Tongue (tissue), 2 donors: ENCODE measurements around the gene RPGRIP1. TPM values are rescaled to one million over a fixed set of nuclear protein-coding genes. Genes with fewer than 3 reads are reported as not detected.
"Not testable (repeated sequence)": the region's sequence is repeated elsewhere in the genome, so short reads cannot be mapped to it uniquely, and the experiment has no call there.

Source experiments
- DNase-seq: peaks from one replicate; pipeline ENCODE4 v3.0.0-alpha.2; 2015
- total RNA-seq: library from RNA; depleted of rRNA; stranded (reverse); fragments of >200 nt; gene quantifications from one replicate; pipeline ENCODE4 v1.2.3, GENCODE V29; 2014

RPGRIP1 gene
- total RNA-seq: 0.41 TPM

DNA sequence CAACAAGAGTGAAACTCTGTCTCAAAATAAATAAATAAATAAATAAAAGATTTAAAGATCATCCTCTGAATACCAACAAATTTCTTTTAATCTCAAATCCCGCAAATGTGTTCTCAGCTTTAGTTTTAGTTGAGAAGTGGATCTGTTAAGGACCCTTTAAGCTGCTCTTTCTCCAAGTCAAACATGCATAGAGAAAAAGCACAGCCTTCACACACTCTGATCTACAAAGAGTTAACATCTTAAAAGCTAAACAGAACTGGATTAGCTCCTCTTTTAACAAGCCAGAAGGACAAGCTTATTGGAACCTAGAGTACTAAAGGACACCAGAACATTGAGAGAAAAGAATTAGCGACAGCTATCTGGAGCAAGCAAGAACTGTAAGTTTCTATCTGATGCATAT is at the start of gene RPGRIP1:
TSS of gene RPGRIP1 (plus strand) at position 301 of the 400 bp plus-strand sequence. CDS start 7,894 bp downstream, outside the sequence.
- no peak for DNase-seq

DNA sequence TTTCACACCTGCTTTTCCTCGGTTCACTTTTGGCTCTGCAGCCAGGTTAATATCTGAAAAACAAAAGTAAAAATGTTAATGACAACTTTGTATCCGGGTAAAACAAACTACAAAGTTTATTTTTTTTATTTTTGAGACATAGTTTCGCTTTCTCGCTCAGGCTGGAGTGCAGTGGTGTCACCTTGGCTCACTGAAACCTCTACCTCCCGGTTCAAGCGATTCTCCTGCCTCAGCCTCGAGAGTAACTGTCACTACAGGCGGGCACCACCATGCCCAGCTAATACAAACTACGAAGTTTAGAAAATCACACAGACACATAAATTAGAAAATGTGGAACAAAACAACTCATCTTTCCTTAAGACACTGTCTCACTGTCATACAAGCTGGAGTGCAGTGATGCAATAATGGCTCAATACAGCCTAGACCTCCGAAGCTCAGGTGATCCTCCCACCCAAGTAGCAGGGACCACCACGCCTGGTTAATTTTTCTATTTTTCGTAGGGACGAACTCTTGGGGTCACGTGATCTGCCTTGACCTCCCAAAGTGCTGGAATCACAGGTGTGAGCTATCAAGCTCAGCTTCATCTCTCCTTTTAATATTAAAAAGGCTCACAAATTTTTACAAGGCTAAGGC is 48.7 kb upstream of the RPGRIP1 start:
- DNase-seq: no peak

DNA sequence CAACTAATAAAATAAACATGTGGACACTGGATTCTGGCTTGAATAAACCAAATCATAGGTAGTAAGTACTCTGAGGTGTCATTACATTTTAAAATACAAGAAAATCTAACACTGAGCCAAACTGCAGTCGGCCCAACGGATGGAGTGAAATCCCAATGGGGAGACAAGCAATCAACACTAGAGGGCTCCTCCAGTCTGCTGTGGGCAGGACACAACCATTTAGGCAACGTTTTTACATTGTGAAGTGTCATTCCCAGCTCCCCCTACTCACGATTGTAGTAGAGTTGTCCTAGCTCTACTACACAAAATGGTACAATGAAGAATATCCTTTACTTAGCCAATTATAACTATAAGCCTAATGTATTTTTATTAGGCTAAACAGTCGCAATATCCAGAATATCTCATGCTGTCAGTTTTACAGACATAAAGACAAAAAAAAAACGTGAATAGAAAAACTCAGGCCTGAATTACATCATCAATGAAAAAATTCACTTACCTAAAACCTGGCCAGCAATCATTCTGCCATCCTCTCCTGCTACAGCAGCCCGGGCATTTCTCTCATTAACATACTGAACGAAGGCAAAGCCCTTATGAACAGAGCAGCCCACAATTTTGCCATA is 46.3 kb upstream of the RPGRIP1 start:
- no peak for DNase-seq

DNA sequence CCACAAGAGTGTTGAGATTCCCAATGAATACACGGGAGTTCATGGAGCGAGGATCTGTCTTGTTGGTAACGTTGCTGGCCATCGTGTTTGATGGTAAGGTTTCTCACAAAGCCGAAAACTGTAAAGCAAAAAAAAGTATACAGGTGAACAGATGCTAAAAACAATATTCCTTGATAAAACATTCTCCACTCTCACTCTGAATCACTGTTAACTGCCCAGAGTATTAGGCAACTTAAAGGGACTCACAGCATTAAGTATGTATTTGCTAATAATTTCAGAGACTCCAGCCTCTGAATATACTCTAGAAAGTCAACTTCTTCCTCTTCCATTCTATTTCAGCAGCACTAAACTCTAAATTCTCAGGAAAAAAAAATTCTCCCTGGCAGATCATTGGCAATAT is 45.8 kb upstream of the RPGRIP1 start:
- no peak for DNase-seq

DNA sequence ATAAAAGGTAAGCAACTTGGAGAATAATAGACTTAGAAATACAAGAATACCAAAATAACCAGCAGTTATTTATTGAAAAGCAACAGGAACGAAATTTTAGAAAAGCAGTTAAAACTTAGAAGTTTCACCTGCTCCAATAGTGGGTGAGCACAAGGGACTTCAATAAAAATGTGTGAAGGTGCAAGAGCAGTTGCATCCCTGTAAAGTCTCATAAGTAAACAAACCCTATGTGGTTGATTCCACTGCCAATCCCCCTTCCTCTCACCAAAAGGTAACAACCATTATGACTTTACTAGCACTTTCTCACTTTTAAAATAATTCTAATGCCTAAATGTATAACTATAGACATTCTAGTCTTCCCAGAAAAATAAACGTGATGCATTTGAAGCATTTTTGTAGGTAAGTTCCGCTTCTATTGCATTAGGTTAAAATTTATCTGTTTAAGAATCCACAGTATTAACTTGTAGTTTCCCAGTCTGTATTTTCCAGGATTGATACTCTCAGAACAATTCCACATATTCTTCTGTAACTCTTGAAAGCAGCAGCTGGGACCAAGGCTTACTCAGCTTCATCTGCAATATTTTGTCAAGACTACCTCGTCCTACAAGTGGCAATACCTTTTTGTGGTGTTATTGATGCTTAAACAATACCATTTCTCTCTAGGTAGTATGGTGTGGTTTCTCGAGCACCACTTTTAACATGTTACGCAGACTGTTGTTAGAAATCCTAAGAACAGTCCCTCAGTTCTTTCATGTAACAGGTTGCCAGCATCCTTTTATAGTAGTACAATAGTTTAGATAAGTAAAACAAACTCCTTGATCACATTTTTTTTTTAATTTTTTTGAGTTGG is 42.7 kb upstream of the RPGRIP1 start:
- DNase-seq: no peak

DNA sequence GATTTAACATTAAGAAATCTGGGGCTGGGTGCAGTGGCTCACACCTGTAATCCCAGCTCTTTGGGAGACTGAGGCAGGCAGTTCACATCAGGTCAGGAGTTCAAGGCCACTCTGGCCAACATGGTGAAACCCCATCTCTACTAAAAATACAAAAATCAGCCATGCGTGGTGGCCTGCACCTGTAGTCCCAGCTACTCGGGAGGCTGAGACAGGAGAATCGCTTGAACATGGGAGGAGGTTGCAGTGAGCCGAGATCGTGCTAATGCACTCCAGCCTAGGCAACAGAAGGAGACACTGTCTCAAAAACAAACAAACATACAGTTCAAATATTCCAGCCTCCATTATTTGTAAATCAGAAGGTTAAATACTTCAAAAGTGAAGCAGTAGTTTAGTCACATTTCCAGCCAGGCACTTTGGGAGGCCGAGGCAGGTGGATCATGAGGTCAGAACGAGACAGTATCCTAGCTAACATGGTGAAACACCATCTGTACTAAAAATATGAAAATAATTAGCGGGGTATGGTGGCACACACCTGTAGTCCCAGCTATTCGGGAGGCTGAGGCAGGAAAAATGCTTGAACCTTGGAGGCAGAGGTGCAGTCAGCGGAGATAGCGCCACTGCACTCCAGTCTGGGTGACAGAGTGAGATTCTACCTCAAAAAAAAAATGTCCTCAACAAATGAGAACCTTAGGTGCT is 40.9 kb upstream of the RPGRIP1 start:
- DNase-seq: no peak

DNA sequence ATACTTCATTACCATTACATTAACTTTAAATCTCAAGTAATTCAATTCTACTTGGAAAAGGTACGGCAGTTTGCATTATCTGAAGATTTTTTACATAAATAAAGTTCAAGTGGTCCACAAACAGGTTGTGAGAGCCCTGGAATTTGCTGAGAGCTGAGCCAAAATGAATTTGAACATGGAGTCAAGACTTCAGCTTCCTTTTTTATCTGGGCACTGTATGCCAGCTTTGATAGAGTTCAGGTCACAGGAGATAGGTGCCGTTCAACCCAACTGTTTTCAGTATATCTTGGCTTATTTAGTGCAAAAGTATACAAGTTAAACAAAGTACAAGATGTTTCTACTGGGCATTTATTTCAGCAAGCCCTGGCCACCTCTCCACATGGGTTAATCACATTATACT is 39.5 kb upstream of the RPGRIP1 start:
- DNase-seq: no peak

DNA sequence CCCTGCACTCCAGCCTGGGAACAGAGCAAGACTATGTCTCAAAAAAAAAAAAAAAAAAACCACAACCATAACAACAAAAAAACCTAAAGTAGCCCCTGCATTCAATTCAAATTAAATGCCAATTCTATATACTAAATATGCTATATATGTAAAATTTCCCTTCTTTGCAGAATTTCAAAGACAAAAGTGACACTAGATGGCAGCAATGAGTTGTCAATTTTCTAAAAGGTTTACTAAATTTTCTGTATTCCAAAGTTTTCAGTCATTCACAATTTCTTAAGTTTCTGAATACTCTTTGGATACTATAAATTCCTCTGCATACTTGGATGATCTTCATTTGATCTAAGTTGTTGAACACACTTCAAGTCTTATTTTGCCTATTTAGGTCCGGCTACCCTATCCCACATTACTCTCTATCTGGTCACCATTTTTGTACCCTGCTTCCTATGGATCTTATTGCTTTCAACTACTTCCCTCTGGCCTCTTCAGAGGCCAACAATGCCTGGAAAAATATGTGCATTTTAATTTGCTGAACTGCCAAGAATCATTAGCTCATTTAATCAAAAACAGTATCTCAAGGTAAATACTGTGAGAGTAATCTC is 38.6 kb upstream of the RPGRIP1 start:
- peak; percentile 40 for DNase-seq

DNA sequence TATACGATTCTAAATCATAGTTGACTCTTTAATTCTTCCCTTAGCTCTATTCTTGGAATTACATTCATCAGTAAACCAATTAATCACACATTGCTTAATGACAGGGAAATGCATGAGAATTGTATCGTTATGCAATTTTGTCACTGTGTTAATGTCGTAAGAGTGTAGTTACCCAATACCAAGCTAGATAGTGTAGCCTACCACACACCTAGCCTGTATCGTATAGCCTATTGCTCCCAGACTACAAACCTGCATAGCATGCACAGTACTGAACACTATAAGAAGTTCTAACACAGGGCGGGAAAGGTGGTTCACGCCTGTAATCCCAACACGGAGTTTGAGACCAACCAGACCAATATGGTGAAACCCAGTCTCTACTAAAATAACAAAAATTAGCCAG is 35.3 kb upstream of the RPGRIP1 start:
- no peak for DNase-seq

DNA sequence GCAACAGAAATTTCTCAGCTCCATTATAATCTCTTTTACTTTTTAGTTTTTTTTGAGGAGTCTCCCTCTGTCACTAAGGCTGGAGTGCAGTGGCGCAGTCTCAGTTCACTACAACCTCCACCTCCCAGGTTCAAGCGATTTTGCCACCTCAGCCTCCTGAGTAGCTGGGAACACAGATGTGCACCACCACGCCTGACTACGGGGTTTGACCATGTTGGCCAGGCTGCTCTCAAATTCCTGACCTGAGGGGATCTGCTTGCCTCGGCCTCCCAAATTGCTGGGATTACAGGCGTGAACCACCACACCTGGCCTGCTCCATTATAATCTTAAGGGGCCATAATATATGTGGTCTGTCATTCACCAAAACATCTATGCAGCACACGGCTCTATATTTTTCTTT is 34.1 kb upstream of the RPGRIP1 start:
- DNase-seq: no peak

DNA sequence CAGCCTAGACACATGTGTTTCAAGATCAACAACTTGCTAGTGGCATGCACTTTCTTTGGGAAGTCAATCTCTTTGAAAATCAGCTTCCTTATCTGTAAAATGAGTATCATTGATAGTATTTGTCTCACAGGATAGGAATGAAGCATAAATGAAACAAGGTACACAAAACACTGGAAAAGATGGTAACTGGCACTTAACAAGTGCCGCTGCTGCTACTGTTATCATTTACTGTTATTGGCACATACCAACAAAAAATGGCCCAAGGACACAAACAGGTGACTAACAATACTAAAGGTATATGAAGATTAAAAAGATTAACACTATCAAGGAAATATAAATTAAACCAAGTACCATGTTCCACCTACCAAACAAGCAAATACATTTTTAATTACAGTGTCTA is 31.5 kb upstream of the RPGRIP1 start:
- DNase-seq: no peak

DNA sequence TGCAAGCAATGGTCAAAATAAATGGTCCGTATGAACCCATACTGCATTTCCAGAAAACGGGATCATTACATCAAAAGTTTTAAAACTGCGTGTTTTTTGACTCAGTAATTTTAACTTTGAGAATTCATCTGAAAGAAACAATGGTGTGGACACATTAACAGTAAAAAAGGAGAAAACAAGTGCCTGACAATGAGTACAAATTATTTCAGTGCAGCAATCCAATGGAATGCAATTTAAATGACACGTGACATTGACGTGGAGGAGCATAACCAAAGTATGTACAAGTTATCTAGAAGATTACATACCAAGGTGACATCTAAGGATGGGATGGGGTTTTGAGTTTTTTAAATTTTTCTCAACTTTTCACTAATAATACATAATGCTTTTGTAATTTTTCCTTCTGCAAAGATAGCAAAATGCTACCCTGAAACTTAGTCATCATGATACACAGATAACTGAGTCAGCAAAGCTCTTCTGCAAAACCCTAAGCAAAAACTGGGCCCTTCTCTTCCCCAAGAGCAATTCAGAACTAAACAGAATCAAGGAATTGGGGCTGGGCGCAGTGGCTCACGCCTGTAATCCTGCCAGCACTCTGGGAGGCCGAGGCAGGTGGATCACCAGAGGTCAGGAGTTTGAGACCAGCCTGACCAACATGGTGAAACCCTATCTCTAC is 31.0 kb upstream of the RPGRIP1 start:
- no peak for DNase-seq

DNA sequence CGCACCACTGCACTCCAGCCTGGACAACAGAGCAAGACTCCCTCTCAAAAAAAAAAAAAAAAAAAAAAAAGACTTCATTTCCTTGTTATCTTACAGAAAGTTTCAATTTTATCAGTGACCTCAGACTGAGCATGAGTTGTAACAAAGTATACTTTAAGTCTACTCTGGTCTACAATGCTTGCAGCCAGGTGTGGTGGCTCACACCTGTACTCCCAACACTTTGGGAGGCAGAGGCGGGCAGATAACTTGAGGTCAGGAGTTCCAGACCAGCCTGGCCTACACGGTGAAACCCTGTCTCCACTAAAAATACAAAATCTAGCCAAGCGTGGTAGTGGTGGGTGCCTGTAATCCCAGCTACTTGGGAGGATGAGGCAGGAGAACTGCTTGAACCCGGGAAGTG is 28.7 kb upstream of the RPGRIP1 start:
- DNase-seq: no peak

DNA sequence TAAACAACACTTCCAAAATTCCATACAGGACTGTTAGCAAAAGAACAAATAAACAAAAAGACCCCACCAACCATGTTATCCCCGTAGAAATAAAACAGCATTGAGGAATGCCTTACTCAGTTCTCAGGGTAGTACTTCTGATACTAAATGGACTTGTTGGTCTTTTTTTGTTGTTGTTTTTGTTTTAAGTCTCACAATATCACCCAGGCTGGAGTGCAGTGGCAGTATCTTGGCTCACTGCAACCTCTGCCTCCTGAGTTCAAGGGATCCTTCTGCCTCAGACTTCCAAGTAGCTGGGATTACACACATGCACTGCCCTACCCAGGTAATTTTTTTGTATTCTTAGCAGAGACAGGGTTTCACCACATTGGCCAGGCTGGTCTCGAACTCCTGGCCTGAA is 27.7 kb upstream of the RPGRIP1 start:
- no peak for DNase-seq

DNA sequence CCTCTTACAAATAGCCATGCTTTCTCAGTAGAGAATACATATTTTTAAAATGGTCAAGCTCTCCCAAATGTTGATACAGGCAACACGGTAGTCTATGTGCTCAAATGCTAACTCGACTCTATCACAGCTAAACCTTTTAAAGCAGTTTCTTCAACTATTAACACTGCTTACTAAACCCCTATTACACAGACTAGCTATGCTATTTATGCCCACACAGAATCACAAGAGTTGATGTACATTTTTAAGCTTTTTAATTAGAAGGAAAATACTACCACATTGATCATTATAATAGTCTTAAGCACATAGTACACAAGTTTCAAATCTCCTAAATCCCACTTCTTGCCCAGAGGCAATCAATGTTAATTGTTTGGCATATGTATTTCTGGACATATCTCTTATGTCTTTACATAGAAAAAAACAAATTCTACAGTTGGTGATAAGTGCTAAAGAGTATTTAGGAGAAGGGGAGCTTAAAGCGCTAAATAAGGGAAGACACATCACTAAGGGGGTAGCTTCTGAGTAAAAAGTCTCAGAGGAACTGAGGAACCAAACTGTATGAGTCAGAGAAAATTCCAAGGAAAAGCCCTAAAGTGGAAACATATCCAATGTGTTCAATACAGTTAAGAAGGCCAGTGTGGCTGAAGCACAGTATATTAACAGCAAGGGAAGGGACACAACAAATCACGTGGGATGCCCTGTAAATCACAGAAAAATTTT is 24.3 kb upstream of the RPGRIP1 start:
- DNase-seq: no peak

DNA sequence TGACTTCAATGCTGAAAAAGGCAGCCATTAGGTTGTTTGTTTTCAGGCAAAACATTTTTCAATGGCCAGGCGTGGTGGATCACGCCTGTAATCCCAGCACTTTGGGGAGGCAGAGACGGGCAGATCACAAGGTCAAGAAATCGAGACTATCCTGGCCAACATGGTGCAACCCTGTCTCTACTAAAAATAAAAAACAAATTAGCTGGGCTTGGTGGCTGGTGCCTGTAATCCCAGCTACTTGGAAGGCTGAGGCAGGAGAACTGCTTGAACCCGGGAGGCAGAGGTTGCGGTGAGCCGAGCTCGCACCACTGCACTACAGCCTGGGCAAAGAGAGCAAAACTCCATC is 23.8 kb upstream of the RPGRIP1 start:
- DNase-seq: not testable (repeated sequence)

DNA sequence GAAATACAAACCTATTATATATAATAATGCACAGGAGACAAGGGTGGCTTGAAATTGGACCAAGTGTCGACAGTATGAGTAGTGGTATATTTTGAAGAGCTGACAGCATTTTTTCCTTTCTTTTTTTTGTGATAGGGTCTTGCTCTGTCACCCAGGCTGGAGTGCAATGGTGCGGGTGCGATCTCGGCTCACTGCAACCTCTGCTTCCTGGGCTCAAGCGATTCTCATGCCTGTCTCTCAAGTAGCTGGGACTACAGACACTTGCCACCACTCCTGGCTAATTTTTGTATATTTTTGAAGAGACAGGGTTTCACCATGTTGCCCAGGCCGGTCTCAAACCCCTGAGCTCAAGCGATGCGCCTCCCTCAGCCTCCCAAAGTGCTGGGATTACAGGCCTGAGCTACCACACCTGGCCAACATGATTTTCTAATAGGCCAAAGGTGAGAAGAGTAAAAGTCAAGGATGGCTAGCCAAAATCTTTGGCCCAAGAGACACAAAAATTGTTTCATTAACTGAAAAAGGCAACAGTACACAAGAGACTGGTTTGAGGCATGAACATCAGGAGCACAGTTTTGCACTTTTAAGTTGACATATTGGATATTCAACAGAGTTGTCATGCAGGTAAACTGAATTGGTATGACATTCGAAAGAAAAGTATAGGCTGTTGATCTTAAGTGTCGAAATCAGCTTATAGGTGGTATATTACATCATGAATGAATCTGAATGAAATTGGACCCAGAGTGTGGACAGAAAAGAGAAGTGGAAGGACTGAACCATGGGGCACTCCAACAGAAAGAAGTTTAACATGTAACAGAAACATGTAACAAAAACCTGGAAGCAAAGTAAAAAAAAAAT is 23.1 kb upstream of the RPGRIP1 start:
- DNase-seq: no peak

DNA sequence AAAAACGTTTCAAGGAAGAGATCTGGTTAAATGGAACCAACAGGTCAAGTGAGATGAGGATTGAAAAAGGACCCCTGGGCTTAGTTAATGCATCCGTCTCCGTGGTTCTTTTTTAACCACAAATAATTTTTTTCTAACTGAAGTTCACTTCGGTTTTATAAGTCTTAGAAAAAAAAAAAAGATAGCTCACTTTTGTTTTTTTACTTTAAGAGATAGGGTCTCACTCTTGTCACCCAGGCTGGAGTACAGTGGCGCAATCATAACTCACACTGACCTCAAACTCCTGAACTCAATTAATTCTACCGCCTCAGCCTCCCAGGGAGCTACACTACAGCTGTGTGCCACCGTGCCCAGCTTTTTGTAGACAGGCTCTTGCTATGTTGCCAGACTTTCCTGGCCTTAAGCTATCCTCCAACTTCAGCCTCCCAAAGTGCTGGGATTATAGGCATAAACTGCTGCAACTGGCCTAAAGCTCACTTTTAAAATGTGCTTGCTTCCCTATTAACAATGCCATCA is 22.4 kb upstream of the RPGRIP1 start:
- no peak for DNase-seq

DNA sequence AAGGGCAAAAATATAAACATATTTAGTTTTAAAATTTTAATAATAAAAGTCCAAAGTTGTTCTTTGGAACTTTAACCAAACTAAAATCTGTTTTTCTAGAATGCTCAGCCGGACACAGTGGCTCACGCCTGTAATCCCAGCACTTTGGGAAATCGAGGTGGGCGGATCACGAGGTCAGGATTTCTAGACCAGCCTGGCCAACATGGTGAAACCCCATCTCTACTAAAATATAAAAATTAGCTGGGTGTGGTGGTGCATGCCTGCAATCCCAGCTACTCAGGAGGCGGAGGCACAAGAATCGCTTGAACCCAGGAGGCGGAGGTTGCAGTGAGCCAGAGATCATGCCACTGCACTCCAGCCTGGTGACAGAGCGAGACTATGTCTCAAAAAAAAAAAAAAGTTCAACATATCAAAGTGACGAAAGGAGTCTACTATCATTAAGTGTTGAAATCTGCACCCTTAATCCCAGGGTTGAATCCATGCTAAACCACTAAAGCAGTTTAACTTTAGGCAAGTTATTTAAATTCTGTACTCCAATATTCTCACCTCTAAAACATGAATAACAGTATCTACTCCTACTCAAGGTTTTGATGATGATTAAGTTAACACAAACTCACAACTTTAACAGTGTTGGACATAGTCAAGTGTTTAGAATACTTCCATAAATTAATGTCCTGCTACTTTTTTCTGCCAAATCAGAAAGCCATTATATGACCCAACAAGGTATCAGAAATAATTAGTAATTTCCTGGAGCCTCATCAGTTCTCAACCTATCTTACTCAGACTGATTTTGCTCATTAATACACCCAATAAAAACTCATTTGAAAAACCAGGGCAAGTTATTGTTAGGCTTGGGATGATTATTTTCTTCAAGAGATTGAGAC is 21.6 kb upstream of the RPGRIP1 start:
- no peak for DNase-seq
